Femur (tissue), 1 donor: ENCODE results near the gene ASTN2.
"Not testable (repeated sequence)": the region's sequence is repeated elsewhere in the genome, so short reads cannot be mapped to it uniquely, and the experiment has no call there.

Experiments used
- DNase-seq: peaks from one replicate; pipeline ENCODE4 v3.0.0-alpha.2; 2017

Gene ASTN2

GRCh38 chr9:117073539-117074341 is 341.1 kb downstream of the ASTN2 start:
- no peak for DNase-seq

GRCh38 chr9:117073071-117073470 is 341.8 kb downstream of the ASTN2 start:
- no peak for DNase-seq

GRCh38 chr9:117072216-117072615 is 342.6 kb downstream of the ASTN2 start:
- DNase-seq, result no peak

- not testable (repeated sequence) for DNase-seq
Measured at GRCh38 chr9:117071673-117072207, 343.1 kb downstream of the ASTN2 start.

- DNase-seq, result no peak
Measured at GRCh38 chr9:117063721-117064471, 351.0 kb downstream of the ASTN2 start.

- no peak for DNase-seq
Measured at GRCh38 chr9:117060963-117061362, 353.9 kb downstream of the ASTN2 start.

- DNase-seq, result no peak
Measured at GRCh38 chr9:117050007-117050406, 364.9 kb downstream of the ASTN2 start.

GRCh38 chr9:117046666-117047327 is 368.1 kb downstream of the ASTN2 start:
- no peak for DNase-seq

GRCh38 chr9:117044241-117044640 is 370.6 kb downstream of the ASTN2 start:
- DNase-seq, result no peak

- DNase-seq, result no peak
Measured at GRCh38 chr9:117043159-117043558, 371.7 kb downstream of the ASTN2 start.

- DNase-seq, result no peak
Measured at GRCh38 chr9:117035546-117035945, 379.3 kb downstream of the ASTN2 start.

GRCh38 chr9:117034866-117035265 is 380.0 kb downstream of the ASTN2 start:
- DNase-seq, result peak; percentile 33

- DNase-seq, result no peak
Measured at GRCh38 chr9:117030254-117030768, 384.5 kb downstream of the ASTN2 start.

GRCh38 chr9:117029341-117029740 is 385.5 kb downstream of the ASTN2 start:
- DNase-seq, result no peak

- DNase-seq, result peak; percentile 23
Measured at GRCh38 chr9:117028103-117028858, 386.6 kb downstream of the ASTN2 start.

GRCh38 chr9:117021906-117022305 is 393.0 kb downstream of the ASTN2 start:
- DNase-seq, result no peak

GRCh38 chr9:117018966-117019617 is 395.8 kb downstream of the ASTN2 start:
- no peak for DNase-seq

GRCh38 chr9:117017414-117017985 is 397.4 kb downstream of the ASTN2 start:
- no peak for DNase-seq

- no peak for DNase-seq
Measured at GRCh38 chr9:117014061-117014460, 400.8 kb downstream of the ASTN2 start.

GRCh38 chr9:117013440-117013995 is 401.3 kb downstream of the ASTN2 start:
- DNase-seq, result no peak

GRCh38 chr9:117010061-117010460 is 404.8 kb downstream of the ASTN2 start:
- no peak for DNase-seq
